Hematopoietic multipotent progenitor cell treated with erythropoietin and hydrocortisone succinate and interleukin-3 and kit ligand, for 4 days (in vitro differentiated cells): ENCODE measurements around the gene KIAA0232.
A peak's percentile ranks its signal among the peaks of the same experiment; 100 is the strongest.

ENCODE experiments used
- DNase-seq: peaks from one replicate; pipeline ENCODE4 v3.0.0-alpha.2; 2015

KIAA0232 gene

GRCh38 chr4:6926681-6927478 lies 144.4 kb downstream of the KIAA0232 start:
- peak; percentile 72 for DNase-seq

GRCh38 chr4:6928081-6928480 lies 145.6 kb downstream of the KIAA0232 start:
- DNase-seq = no peak

GRCh38 chr4:6929339-6929811 lies 146.8 kb downstream of the KIAA0232 start:
- no peak for DNase-seq

GRCh38 chr4:6929812-6930464 lies 147.4 kb downstream of the KIAA0232 start:
- DNase-seq = no peak

- no peak for DNase-seq
Measured at GRCh38 chr4:6932475-6932874, 149.9 kb downstream of the KIAA0232 start.

- DNase-seq = no peak
Measured at GRCh38 chr4:6932918-6933317, 150.4 kb downstream of the KIAA0232 start.
